Endothelial cell (in vitro differentiated cells): ENCODE measurements around the gene PDCD4. TPM values are rescaled to one million over a fixed set of nuclear protein-coding genes. Genes with fewer than 3 reads are reported as not detected.
"Not testable (repeated sequence)": the region's sequence is repeated elsewhere in the genome, so short reads cannot be mapped to it uniquely, and the experiment has no call there.

Experiments
- DNase-seq: peaks from one replicate; pipeline ENCODE4 v3.0.0; 2021; ENCODE audit warnings: low spot score
- H3K27ac Mint-ChIP-seq: one replicate; pipeline ENCODE4 v1.8.0; 2021; ENCODE audit warnings: mixed read lengths, inconsistent platforms; ENCODE audit not compliant: unreplicated experiment
- H3K27me3 Mint-ChIP-seq: one replicate; pipeline ENCODE4 v1.8.0; 2021; ENCODE audit warnings: mild to moderate bottlenecking, moderate library complexity, mixed read lengths, inconsistent platforms; ENCODE audit not compliant: unreplicated experiment
- H3K36me3 Mint-ChIP-seq: one replicate; pipeline ENCODE4 v1.8.0; 2021; ENCODE audit warnings: mild to moderate bottlenecking, low read depth, mixed read lengths, inconsistent platforms; ENCODE audit not compliant: unreplicated experiment
- H3K4me1 Mint-ChIP-seq: one replicate; pipeline ENCODE4 v1.8.0; 2021; ENCODE audit warnings: mild to moderate bottlenecking, mixed read lengths, inconsistent platforms; ENCODE audit not compliant: unreplicated experiment
- H3K4me3 Mint-ChIP-seq: one replicate; pipeline ENCODE4 v1.8.0; 2021; ENCODE audit warnings: mild to moderate bottlenecking, mixed read lengths, inconsistent platforms; ENCODE audit not compliant: unreplicated experiment
- H3K9me3 Mint-ChIP-seq: one replicate; pipeline ENCODE4 v1.8.0; 2021; ENCODE audit warnings: mixed read lengths, inconsistent platforms; ENCODE audit not compliant: unreplicated experiment
- total RNA-seq: library from RNA; stranded (reverse); fragmentation: NEBNext Ultra II Directional; extraction: Animal tissue kit (Norgen Biotek cat#: 25700); gene quantifications from one replicate; pipeline ENCODE4 v1.2.1, GENCODE V29; 2021; ENCODE audit not compliant: unreplicated experiment
- TF ChIP-seq, protein P1 (sequence below): fragments of 200-600 bp; sonication (generic); IDR thresholded peaks from one replicate; pipeline ENCODE4 v1.5.0; 2021; ENCODE audit warnings: antibody characterized with exemption; ENCODE audit not compliant: unreplicated experiment

Gene PDCD4
- total RNA-seq, 1 donor from 2014 or later, result 50.4 TPM

DNA sequence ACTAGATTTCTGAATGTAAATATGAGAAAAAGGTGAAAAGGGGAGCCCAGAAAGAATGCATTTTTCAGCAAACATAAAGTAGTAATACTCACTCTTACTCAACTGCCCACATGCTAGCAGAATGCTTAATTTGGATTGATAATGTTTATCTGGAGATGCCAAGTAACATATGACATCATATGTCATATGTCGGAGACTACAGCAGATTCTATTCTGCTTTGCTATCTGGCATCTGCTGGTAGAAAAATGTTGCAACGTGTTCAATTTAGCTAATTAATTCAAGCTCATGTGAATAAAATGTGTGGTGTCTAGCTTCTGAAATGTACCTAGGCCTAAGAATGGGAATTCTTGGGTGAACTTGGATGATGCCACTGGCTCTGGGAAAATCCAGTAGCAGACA, 42.7 kb downstream of the PDCD4 start:
- H3K27ac Mint-ChIP-seq, result no peak overlapping the region
- H3K4me1 Mint-ChIP-seq, result peaks cover 5% of the 10 kb centered on the region
- no peak overlapping the region for H3K4me3 Mint-ChIP-seq
- no peaks in the 10 kb centered on the region for H3K36me3 Mint-ChIP-seq
- H3K27me3 Mint-ChIP-seq, result peaks cover 11% of the 10 kb centered on the region
- TF ChIP-seq, protein P1, sequence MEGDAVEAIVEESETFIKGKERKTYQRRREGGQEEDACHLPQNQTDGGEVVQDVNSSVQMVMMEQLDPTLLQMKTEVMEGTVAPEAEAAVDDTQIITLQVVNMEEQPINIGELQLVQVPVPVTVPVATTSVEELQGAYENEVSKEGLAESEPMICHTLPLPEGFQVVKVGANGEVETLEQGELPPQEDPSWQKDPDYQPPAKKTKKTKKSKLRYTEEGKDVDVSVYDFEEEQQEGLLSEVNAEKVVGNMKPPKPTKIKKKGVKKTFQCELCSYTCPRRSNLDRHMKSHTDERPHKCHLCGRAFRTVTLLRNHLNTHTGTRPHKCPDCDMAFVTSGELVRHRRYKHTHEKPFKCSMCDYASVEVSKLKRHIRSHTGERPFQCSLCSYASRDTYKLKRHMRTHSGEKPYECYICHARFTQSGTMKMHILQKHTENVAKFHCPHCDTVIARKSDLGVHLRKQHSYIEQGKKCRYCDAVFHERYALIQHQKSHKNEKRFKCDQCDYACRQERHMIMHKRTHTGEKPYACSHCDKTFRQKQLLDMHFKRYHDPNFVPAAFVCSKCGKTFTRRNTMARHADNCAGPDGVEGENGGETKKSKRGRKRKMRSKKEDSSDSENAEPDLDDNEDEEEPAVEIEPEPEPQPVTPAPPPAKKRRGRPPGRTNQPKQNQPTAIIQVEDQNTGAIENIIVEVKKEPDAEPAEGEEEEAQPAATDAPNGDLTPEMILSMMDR, result no peak
- DNase-seq, result no peak
- H3K9me3 Mint-ChIP-seq, result no peaks in the 10 kb centered on the region

DNA sequence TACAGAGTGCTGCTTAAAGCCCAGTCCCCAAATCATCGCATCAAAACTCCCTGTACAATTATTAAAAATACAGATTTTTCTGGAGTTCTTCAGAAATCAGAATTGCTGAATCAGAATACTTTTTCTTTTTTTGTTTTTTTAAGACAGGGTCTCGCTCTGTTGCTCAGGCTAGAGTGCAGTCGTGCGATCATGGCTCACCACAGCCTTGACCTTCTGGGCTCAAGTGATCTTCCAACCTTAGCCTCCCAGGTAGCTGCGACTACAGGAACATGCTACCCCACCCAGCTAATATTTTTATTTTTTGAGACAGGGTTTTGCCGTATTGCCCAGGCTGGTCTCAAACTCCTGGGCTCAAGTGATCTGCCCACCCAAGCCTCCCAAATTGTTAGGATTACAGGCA, 43.3 kb downstream of the PDCD4 start:
- H3K4me3 Mint-ChIP-seq, result no peak overlapping the region
- no peaks in the 10 kb centered on the region for H3K36me3 Mint-ChIP-seq
- TF ChIP-seq, protein P1, result no peak
- no peak overlapping the region for H3K27ac Mint-ChIP-seq
- no peak for DNase-seq
- H3K27me3 Mint-ChIP-seq, result peaks cover 12% of the 10 kb centered on the region
- peaks cover 5% of the 10 kb centered on the region for H3K4me1 Mint-ChIP-seq
- H3K9me3 Mint-ChIP-seq, result no peaks in the 10 kb centered on the region

DNA sequence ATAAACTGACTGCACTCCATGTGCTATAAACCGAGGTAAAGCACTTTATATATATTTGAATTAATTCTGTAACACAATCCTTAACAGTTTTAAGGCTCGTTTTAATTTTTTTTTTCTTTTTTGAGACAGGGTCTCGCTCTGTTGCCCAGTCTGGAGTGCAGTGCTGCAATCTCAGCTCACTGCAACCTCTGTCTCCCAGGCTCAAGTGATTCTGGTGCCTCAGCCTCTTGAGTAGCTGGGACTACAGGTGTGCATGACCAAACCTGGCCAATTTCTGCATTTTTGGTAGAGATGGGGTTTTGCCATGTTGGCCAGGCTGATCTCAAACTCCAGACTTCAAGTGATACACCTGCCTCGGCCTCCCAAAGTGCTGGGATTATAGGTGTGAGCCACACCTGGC, 43.9 kb downstream of the PDCD4 start:
- H3K27me3 Mint-ChIP-seq, result peaks cover 18% of the 10 kb centered on the region
- H3K36me3 Mint-ChIP-seq, H3K9me3 Mint-ChIP-seq, H3K4me3 Mint-ChIP-seq, DNase-seq, H3K27ac Mint-ChIP-seq: not testable (repeated sequence)
- peaks cover 11% of the 10 kb centered on the region for H3K4me1 Mint-ChIP-seq

DNA sequence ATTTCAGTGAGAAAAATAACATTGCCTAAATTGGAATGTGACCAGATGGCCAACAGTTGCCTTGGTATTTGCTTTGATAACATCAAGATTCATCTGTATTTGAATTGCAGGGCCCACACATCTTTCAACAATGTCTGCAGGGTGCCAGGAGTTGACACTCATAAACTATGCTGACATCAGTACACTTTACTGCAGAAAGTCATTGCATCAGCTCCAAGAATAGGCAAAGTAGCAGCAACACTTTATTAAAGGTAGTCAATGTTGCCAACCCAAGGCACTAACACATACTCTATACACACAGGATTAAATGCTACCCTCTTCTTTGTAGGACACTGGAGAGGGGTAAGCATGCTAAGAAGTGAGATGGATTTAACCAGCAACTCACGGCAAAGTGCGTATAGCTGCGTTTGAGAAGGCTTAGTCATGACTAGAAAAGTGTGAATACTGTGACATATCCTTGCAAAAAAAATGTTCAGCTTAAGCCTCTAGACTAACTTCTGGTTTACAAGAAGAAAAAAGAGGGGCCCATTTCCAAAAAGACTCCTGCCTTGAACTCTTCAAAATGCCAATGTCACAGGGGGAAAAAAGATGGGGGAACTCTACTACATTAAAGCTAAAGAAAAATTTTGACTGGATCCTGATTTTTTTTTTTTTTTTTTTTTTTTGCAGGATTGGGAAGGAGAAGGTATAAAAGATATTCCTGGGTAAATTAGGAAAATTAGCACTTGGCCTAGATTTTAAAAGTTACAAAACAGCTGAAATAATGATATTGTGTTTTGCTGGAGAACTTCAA, 45.0 kb downstream of the PDCD4 start:
- no peak overlapping the region for H3K4me3 Mint-ChIP-seq
- peak overlapping the region; percentile 49 for H3K27ac Mint-ChIP-seq
- no peak for DNase-seq
- peaks cover 12% of the 10 kb centered on the region for H3K4me1 Mint-ChIP-seq
- no peaks in the 10 kb centered on the region for H3K36me3 Mint-ChIP-seq
- TF ChIP-seq, protein P1, result no peak
- H3K9me3 Mint-ChIP-seq, result no peaks in the 10 kb centered on the region
- peaks cover 18% of the 10 kb centered on the region for H3K27me3 Mint-ChIP-seq

DNA sequence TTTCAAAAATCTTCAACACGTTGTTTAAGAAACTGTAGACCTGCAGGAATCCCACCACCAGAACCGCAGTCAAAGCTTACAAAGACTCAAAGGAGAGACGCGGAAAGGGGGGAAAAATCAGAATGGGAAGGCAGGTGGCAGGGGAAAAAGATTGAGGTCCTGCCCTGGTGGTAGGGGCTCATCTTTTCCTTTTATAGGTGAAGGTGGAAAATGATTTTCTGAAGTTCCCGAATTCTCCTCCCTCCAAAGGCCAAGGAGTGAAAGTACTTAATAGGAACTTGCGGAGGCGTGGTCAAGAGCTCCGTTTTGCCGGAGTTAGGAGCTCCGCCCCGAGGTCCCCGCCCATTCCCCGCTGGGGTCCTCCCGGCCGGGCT, 46.5 kb downstream of the PDCD4 start:
- Mint-ChIP-seq H3K36me3 (no peaks in the 10 kb centered on the region), H3K27ac (peak overlapping the region; percentile 100), H3K4me1 (peaks cover 12% of the 10 kb centered on the region), H3K27me3 (peaks cover 18% of the 10 kb centered on the region), H3K9me3 (no peaks in the 10 kb centered on the region), H3K4me3 (peak overlapping the region; percentile 99)
- TF ChIP-seq, protein P1, result no peak
- no peak for DNase-seq
